Stimulated activated naive CD4-positive, alpha-beta T cell treated with Interleukin-2 at 50 U/mL for 16 hours (primary cell): ENCODE results near the gene WDR17.

Experiments used
- DNase-seq: peaks from one replicate; lab custom pipeline; 2025; lab: John Stamatoyannopoulos, UW

The WDR17 gene

GRCh38 chr4:176065435-176066291 lies at the start of gene WDR17:
Gene WDR17, plus strand, starts transcription at chr4:176065841. Its CDS starts 45,740 bp downstream, at chr4:176111581.
- DNase-seq, result peak; percentile 51

- no peak for DNase-seq
These were observed 49.0 kb upstream of the WDR17 start for GRCh38 chr4:176016601-176017000.

DNA sequence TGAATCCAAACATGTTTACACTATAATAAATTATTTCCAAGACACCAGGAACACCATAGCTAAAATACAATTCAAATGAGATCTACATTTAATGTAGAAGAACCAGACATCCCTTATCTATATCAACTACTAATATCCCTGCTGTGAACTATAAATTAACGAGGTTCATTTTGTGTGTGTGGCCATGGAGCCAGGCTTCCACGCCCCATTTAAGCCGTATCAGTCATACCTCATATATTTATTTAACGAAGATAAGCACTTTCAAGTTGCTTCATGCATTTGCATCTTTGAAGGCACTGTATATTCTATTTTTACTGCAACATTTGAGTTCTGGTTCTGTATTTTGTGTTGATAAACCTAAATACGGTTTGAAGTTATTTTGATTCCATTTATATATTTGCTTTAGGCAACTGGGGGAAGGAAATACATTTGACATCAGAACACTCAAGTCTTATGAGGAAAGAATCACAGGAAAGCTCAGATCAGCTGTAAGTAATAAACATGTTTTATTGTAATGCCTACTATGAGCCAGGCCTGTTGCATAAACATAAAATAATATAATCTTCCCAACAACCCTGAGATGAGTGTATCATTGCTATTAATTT lies 45.1 kb upstream of the WDR17 start:
- no peak for DNase-seq

GRCh38 chr4:176030391-176030790 lies 35.2 kb upstream of the WDR17 start:
- DNase-seq, result no peak

- DNase-seq, result no peak
These were observed 33.7 kb upstream of the WDR17 start for GRCh38 chr4:176031922-176032321.

DNA sequence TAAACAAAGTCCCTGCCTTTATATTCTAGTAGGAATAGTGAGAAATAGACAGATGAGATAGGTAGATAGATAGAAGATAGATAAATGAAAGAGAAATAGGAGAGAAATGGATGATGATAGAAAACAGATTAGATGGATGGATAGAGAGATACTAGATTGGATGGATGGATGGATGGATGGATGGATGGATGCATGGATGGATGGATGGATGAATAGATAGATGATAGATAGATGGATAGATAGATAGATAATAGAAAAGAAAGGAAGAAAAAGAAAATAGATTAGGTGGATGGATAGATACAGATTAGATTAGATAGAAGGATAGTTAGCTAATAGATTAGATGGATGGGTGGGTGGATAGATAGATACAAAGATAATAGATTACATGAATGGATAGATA lies 33.2 kb upstream of the WDR17 start:
- no peak for DNase-seq

DNA sequence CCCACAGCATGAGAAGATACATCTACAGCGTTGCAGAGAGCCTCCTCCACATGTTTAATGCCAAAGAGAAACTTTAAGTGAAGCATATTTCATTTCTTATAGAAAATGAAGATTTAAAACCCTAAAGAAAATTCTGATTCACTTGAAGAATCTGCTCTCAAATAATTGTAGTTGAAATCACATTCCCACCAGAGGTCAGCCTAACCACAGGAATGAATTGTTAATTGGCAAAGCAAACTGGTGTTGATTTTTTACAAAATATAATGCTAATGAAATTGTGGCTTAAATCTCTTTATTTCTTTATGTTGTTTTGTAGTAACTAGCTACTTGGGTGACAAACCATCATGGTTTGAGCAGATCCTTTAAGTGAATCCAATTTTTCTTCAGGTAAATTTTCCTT lies 31.1 kb upstream of the WDR17 start:
- DNase-seq, result no peak

DNA sequence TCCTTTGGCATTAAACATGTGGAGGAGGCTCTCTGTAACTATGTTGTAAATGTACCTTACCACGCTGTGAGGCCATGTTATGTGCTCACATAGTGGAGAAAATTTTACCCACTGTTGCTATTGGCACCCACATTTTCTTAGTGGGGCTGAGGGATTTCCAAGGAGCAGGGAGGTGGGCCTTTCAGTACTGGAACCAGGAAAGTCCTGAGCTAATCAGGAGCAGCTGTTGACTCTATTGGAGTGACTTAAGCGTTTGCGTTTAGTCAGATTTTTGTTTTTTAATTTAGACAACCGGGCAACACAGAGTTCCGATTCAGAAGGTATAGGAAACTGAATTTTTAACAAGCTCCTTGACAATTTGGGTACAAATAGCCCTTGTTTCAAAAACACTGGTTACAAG lies 30.7 kb upstream of the WDR17 start:
- DNase-seq, result no peak

GRCh38 chr4:176036585-176037205 lies 28.9 kb upstream of the WDR17 start:
- DNase-seq, result no peak

DNA sequence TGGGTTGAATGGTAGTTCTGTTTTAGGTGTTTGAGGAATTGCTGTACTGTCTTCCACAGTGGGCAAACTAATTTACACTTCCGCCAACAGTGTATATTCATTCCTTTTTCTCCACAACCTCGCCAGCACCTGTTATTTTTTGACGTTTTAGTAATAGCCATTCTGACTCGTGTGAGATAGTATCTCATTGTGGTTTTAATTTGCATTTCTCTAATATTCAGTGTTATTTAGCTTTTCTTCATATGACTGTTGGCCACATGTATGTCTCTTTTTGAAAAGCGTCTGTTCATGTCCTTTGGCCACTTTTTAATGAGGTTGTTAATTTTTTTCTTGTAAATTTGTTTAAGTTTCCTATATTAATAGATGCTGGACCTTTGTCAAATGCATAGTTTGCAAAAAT lies 26.9 kb upstream of the WDR17 start:
- no peak for DNase-seq

GRCh38 chr4:176042195-176042594 lies 23.4 kb upstream of the WDR17 start:
- DNase-seq, result no peak

GRCh38 chr4:176043838-176044588 lies 21.6 kb upstream of the WDR17 start:
- DNase-seq, result no peak

DNA sequence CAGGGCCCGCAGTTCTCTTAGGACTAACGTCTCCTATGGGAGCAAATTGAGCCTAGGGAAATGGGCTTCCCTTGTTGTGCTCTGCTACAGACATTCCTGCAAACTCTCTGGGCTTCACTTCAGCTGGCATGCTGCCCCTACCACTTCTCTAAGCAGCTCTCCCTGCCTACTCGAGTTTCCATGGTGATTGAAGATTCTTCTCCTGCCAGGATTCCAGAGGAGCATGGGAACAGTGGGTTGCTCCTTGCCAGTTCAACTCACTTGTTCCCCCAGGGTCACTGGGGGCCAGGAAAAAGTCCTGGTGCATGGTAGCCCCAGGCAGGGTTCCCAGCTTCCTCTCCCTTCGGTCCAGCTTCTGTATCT lies 21.1 kb upstream of the WDR17 start:
- DNase-seq, result no peak

DNA sequence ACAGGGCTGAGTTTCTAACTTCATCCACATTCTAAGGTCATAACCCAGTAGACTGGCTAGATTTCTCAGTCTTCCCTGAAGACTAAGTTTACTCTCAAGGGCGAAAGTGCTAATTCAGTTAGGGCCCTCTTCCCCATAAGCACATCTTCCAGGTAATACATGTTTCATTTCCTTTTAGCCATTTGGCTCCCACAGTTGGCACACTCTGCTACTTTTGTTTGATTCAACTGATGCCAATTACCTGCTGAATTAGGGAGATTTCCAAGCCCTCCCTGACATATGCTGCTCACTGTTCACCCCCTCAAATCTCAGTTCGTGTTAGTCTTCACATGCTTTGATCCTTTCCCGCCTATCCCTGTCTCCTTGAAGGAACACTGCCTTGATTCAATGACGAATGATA lies 17.0 kb upstream of the WDR17 start:
- DNase-seq, result no peak

DNA sequence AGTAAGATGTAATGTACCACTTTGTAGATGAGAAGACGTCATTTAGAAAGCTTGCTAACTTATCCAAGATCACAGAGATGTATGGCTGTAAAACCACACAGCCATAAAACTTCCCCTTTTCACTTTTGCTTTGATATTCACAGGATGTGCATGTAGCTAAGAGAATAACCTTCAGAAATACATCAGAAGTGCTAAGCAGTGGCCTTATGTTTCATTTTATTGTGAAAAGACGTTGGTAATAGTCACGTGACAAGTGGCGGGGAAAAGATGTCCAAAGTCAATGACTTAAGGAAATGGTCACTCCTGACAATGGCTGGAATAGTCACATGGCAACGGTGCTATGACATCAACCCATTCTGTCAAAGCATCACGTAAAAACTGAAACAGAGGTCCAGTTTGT lies 12.9 kb upstream of the WDR17 start:
- no peak for DNase-seq

DNA sequence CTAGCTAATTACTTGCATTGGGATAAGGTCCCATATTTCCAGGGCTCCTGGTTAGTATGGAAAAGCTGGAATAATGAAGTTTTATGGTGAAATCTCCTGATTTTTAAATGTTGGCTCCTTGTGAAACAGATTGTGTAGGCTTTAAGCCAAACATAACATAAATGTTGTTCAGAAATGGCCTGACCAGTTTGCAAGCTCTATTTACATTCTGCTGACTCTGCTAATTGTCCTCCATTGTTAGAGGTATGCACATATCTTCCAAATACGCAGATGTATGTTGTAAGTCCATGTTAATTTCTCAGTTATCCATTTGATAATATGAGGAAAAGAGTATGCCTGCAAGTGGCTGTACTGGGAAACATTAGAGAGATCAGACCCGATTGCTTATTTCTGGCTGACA lies 11.9 kb upstream of the WDR17 start:
- no peak for DNase-seq

GRCh38 chr4:176054942-176055341 lies 10.7 kb upstream of the WDR17 start:
- no peak for DNase-seq

GRCh38 chr4:176063718-176064117 lies 1.9 kb upstream of the WDR17 start:
- DNase-seq, result no peak

- no peak for DNase-seq
These were observed 1.1 kb upstream of the WDR17 start for GRCh38 chr4:176064539-176064938.

- DNase-seq, result no peak
These were observed 1.1 kb downstream of the WDR17 start for GRCh38 chr4:176066757-176067156.

GRCh38 chr4:176077561-176077960 lies 11.9 kb downstream of the WDR17 start:
- DNase-seq, result no peak

- no peak for DNase-seq
These were observed 19.1 kb downstream of the WDR17 start for GRCh38 chr4:176084769-176085168.

DNA sequence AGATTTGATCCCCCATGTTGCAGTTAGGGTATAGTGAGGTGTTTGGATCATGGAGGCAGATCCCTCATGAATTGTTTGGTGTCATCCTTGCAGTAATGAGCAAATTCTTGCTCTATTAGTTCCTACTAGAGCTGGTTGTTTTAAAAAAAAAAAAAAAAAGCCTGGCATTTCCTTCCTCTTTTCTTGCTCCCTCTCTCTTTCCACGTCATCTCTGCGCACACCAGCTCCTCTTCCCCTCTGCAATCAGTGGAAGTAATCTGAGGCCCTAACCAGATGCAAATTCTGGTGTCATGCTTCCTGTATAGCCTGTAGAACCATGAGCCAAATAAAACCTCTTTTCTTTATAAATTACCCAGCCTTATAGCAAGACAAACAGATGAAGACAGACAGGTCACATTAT lies 24.5 kb downstream of the WDR17 start:
- DNase-seq, result no peak
